Spleen (tissue), 7 donors: ENCODE results near the gene LSMEM2.
"Not testable (repeated sequence)": the region's sequence is repeated elsewhere in the genome, so short reads cannot be mapped to it uniquely, and the experiment has no call there.

ENCODE experiments used
- POLR2A ChIP-seq, 3 donors: fragments of 450-650 bp; IDR thresholded peaks; one replicate each; pipeline ENCODE4 v1.5.1; 2017; ENCODE audit warnings: antibody characterized with exemption in 3 of 3, mild to moderate bottlenecking in 1 of 3
- POLR2AphosphoS5 ChIP-seq, 3 donors: sonication (generic); formaldehyde crosslinking; IDR thresholded peaks; one replicate each; pipeline ENCODE4 v1.5.1; 2017; ENCODE audit warnings: antibody characterized with exemption in 3 of 3
- TF ChIP-seq, protein P1 (sequence below), 11 experiments: fragments of 200-600 bp in 7 of 11; fragments of 450-650 bp in 4 of 11; sonication (generic) in 4 of 11; IDR thresholded peaks in 8 of 11; conservative IDR thresholded peaks in 3 of 11; 1 replicate in 7 of 11; 2 replicates in 4 of 11; pipeline versions ENCODE4 v1.4.0 to v1.8.0; 2016 to 2021; ENCODE audit warnings: antibody characterized with exemption in 11 of 11, inconsistent platforms in 4 of 11, mild to moderate bottlenecking in 1 of 11
- donor health status: DM: no; HTN: no; CAD: no; lungs with moderate emphysema.
- donor health status: DM: no; HTN: no; CAD: no.
- donor health status: DM: no; HTN: no; CAD: no.

DNA sequence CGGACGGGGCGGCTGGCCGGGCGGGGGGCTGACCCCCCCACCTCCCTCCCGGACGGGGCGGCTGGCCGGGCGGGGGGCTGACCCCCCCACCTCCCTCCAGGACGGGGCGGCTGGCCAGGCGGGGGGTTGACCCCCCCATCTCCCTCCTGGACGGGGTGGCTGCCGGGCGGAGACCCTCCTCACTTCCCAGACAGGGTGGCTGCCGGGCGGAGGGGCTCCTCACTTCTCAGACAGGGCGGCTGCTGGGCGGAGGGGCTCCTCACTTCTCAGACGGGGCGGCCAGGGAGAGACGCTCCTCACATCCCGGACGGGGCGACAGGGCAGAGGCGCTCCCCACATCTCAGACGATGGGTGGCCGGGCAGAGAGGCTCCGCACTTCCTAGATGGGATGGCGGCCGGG lies 33.2 kb downstream of the LSMEM2 start:
- TF ChIP-seq, protein P1, sequence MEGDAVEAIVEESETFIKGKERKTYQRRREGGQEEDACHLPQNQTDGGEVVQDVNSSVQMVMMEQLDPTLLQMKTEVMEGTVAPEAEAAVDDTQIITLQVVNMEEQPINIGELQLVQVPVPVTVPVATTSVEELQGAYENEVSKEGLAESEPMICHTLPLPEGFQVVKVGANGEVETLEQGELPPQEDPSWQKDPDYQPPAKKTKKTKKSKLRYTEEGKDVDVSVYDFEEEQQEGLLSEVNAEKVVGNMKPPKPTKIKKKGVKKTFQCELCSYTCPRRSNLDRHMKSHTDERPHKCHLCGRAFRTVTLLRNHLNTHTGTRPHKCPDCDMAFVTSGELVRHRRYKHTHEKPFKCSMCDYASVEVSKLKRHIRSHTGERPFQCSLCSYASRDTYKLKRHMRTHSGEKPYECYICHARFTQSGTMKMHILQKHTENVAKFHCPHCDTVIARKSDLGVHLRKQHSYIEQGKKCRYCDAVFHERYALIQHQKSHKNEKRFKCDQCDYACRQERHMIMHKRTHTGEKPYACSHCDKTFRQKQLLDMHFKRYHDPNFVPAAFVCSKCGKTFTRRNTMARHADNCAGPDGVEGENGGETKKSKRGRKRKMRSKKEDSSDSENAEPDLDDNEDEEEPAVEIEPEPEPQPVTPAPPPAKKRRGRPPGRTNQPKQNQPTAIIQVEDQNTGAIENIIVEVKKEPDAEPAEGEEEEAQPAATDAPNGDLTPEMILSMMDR (IDR thresholded peaks at IDR 0.05 in 8 of 11, conservative IDR thresholded peaks at IDR 0.05 in 3 of 11), result not testable (repeated sequence)
- TF ChIP-seq POLR2A, POLR2AphosphoS5 (IDR thresholded peaks at IDR 0.05): not testable (repeated sequence)
